ENCODE data around the gene CHD6.

- TF ChIP-seq CTCF (IDR thresholded peaks at IDR 0.05) (no peak), POLR2AphosphoS5 (IDR thresholded peaks at IDR 0.05) (no peak), EP300 (IDR thresholded peaks at IDR 0.05) (no peak), POLR2A (IDR thresholded peaks at IDR 0.05) (no peak)
Observed at GRCh38 chr20:41546535-41546934, 71.6 kb downstream of the CHD6 start.

All from upper lobe of left lung (tissue), 4 donors.